Stimulated activated CD8-positive, alpha-beta memory T cell treated with anti-CD3 and anti-CD28 coated beads, Interleukin-4, amount 100 ng/mL, for 24 hours (primary cell): ENCODE results near the gene APP.
"Not testable (repeated sequence)": the region's sequence is repeated elsewhere in the genome, so short reads cannot be mapped to it uniquely, and the experiment has no call there.

Source experiments
- DNase-seq: peaks from one replicate; pipeline ENCODE4 v3.0.0-alpha.2; 2020; ENCODE audit warnings: low read depth

APP gene

DNA sequence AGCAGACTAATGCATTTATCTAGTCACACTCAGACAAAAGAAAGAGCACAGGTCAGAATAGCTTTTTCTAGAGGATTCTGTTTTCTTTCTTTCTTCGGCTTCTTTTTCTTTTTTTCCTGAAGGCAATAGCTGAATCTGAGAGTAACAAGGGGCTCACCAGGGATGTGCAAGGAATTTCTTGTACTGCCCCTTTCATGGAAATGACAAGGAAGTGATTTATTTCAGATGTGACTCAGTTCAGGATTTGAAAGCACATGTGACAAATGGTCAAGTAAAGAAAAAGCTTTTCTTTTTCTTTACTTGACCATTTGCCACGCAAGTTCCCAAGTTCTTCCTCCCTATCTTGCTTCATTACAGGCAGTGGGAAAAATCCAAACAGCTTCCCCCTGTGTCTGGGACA is 233.8 kb downstream of the APP start:
- DNase-seq = no peak

GRCh38 chr21:25934771-25935224 is 235.8 kb downstream of the APP start:
- no peak for DNase-seq

DNA sequence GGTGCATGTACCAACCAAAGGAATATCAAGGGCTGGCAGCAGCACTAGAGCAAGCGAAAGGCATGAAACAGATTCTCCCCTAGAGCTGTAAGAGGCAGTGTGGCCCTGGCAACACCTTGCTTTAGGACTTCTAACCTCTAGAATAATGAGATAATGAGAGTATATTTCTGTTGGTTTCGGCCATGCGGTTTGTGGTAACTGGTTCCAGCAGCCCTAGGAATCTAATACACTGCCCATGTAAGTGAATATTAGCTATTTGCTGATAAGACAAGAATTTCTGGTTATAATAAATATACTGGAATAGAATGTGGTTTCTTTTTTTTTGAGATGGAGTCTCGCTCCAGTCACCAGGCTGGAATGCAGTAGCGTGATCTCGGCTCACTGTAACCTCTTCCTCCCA is 236.4 kb downstream of the APP start:
- no peak for DNase-seq

DNA sequence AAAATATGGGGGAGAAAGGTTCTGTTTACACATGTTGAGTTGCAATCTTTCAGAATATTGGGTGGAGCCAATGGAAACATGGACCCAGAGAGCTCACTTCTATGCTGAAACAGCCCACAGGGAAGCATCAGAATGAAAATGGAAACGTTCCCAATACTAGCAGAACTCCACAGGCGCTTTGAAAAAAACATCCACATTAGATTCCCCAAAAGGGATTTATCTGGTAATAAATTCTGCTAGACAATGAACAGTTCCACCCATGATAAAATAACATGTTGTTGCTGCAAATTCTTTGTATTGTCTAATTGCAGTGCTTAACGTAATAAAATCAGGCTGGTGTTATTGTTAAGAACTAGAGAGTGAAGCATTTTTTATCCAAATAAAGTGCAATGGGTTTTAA is 238.8 kb downstream of the APP start:
- DNase-seq = no peak

DNA sequence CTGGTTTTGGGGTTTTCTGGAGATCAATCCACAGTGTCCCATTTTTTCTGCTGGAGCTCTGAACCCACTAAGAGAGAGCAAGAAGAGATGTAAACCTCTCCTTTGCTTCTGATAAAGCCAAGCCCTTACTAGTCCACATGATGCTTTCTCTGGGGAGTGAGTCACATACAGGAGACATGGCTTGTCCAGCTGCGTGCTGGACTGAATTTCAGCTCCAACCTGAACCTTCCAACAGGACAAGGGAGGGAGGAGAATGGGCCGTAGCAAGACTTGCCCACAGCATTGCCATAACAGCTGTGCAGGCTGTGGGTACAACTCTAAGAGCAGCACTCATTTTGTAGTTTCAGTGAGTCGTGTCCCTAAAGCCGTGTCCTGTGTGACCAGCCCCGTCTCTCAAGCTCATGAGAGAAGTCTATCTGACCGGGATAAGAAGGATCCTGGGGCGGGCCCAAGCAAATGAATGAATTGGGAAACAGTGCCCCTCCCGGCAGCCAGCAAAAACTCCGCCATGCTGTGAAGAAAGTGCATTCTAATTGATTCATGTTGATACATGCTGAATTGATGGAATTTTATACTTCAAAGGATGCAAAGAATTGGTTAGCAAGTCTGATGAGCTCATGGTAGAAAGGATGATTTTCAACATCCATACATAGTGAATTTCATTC is 240.6 kb downstream of the APP start:
- no peak for DNase-seq

GRCh38 chr21:25927195-25927880 is 243.2 kb downstream of the APP start:
- DNase-seq = no peak

DNA sequence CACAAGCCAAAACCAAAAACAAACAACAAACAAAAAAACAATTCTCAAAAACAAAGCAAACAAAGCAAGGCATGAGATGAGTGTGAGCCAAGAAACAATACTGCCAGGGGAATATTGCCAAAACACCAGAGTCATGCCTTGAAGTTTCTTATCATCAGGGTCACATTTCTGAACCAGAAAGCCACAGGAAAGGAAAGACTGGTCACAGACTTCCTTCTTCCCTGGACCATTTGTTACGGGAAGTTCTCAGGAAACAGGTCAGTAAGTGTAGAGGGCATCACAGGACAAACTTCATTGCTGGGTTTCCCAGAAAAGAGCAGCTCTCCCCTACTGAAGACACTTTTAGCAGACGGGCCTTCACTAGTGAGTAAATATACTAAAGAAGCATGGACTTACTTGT is 244.6 kb downstream of the APP start:
- no peak for DNase-seq

DNA sequence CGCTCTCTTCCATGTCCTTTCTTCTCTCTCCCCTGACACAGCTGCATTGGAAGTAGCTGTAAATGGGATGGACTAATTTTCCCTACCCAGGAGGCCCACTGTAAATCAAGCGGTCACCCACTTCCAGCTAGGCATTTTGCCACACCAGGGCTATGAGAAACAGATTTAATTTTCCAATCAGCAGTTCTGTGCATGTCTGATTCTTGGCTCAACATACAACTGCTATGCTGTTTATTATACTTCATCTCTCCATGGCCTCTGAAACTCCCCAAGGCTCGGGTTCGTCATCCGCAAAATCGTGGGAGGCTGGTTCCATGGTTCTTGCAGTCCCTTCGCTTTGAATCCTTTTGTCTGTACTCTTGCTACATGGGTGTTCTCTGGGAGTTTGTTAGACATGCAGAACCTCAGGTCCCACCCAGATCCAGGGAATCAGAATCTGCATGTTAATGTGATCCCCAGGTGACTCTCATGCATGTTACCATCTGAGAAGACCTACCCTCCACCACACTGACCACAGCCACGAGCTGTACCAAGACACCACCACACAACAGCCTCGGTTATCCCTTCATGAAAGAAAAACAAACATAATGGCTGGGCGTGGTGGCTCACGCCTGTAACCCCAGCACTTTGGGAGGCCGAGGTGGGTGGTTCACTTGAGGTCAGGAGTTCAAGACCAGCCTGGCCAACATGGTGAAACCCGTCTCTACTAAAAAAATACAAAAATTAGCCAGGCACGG is 245.3 kb downstream of the APP start:
- no peak for DNase-seq

- DNase-seq = not testable (repeated sequence)
Observed at GRCh38 chr21:25918152-25918551, 252.4 kb downstream of the APP start.

GRCh38 chr21:25916226-25916625 is 254.3 kb downstream of the APP start:
- no peak for DNase-seq

GRCh38 chr21:25913479-25913878 is 257.1 kb downstream of the APP start:
- DNase-seq = no peak

DNA sequence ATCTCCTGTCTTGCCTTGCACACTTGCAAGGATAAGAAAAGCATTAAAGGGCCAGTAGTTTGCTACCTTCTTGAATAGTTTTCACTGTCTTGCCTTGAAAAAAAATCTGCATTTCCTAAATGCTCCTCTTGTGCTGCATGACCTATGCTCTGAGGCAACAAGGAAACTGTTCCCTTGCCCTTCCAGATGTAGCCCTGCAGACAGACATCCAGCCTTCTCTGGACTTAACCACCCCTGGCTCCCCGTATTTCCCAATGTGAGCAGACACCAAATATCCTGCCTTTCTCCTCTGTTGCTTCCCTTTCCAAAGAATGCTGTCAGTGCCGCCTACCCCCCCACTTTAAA is 258.2 kb downstream of the APP start:
- DNase-seq = no peak

DNA sequence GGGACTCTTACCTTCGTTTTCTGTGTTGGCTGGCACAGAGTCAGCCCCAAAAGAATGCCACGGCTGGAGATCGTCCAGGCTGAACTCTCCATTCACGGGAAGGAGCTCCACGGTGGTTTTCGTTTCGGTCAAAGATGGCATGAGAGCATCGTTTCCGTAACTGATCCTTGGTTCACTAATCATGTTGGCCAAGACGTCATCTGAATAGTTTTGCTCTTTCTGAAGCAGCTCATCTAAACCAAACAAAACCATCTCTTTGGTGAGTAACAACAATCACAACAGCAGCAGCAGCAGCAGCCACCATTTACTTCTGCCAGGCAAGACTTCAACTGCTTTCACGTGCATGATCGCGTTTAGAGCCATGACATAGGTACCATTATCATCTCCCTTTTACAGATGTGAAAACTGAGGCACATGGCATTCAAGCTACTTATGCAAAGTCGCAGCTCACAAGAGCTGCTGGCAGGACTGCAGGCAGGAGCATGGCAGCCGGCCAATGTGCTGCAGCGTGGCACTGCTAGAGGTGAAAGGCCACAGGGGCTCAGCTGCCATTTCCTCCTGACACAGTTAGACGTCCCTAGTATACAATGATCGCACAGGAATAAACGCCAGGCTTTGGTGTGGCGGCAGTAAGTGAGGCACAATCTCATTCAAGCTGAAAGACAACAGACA is 258.7 kb downstream of the APP start:
- no peak for DNase-seq

DNA sequence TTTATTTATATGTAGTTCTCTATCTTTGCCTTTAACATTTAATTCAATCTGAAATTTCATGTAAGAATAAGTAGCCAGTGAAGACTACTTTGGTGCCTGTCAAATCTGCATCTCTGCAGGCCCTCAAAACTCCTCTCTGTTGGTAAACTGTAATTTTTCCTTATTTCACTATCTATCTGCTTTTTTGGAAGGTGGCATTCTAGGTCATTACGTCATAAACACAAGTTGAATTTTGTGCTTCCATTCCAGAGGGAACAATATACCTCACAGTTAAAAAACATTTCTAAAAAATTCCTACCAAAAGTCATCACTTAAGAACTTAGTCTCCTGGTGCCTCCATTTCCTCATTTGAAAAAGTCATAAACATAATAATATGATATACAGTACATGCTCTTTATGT is 259.8 kb downstream of the APP start:
- no peak for DNase-seq

- DNase-seq = no peak
Observed at GRCh38 chr21:25909341-25909740, 261.2 kb downstream of the APP start.

GRCh38 chr21:25908495-25908894 is 262.1 kb downstream of the APP start:
- no peak for DNase-seq

GRCh38 chr21:25907573-25908275 is 262.8 kb downstream of the APP start:
- DNase-seq = no peak

- no peak for DNase-seq
Observed at GRCh38 chr21:25906587-25906986, 264.0 kb downstream of the APP start.

GRCh38 chr21:25905126-25905525 is 265.4 kb downstream of the APP start:
- DNase-seq = no peak

DNA sequence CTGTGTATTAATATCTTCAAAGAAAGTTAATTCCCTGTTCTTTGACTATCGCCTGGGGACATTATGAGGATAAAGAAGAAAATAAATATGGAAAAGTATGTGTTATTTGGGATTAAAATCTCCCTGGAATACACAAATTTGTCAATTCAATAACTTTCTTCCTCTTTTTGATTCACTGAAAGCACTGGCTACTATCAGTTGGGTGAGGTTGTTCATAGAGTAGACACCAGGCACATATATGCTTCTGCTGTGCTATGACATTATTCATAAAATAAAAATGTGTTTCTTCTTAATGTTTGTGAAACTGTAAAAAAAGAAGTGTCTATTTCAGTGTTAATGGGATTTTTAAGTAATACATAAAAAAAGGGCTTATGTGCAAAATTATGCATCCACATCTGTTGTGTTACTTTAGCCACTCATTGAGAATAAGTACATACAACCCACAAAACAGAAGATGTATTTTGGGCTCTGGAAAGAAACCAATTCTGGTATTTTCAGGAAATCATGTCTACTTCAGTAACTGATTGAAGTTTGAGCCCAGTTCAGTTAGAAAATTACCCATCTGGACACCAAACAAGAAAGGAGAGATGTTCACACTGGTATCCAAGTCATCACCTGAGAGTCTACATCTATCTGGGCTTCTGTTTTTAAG is 266.4 kb downstream of the APP start:
- no peak for DNase-seq

DNA sequence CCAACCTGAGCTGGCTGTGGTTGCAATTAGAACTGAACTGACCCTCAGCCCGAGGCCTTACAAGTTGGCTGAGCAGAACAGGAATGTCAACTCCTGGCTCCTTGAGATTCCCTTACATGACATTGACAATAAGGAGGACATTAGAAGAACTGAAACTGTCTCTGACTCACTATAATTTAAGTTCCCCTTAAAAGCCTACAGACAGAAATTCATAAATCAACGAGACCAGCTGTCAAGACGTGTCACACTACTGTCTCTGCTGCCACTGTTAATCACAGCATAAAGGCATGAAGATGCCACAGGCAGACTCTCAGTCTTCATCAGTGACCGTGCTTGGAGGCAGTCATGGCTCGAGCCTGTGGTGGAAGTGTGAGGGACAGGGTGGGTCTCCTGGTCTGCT is 267.0 kb downstream of the APP start:
- DNase-seq = no peak
